ENCODE data around the gene FAM229B.

Gene FAM229B

GRCh38 chr6:112114577-112115223, 27.3 kb downstream of the FAM229B start:
- Histone ChIP-seq H3K36me3 (ENCODE audit: control insufficient read depth, insufficient read depth, low read length) (no peaks in the 10 kb centered on the region), H3K27me3 (replicated peaks; ENCODE audit: control insufficient read depth, insufficient read depth, low read length) (no peaks in the 10 kb centered on the region; the same call in none of the 2 replicates), H3K4me3 (replicated peaks; ENCODE audit: low read depth, low read length) (no peak overlapping the region)
- DNase-seq (ENCODE audit: extremely low read depth, insufficient read length): no peak
- no peak for TF ChIP-seq CTCF (IDR thresholded peaks at IDR 0.05; ENCODE audit: insufficient read depth, low read length, poor library complexity, severe bottlenecking)

GRCh38 chr6:112116221-112116620, 28.8 kb downstream of the FAM229B start:
- DNase-seq (ENCODE audit: extremely low read depth, insufficient read length): no peak
- H3K27me3 ChIP-seq (replicated peaks; ENCODE audit: control insufficient read depth, insufficient read depth, low read length): no peaks in the 10 kb centered on the region; the same call in none of the 2 replicates
- H3K4me3 ChIP-seq (replicated peaks; ENCODE audit: low read depth, low read length): no peak overlapping the region
- no peak for TF ChIP-seq CTCF (IDR thresholded peaks at IDR 0.05; ENCODE audit: insufficient read depth, low read length, poor library complexity, severe bottlenecking)
- H3K36me3 ChIP-seq (ENCODE audit: control insufficient read depth, insufficient read depth, low read length): no peaks in the 10 kb centered on the region

- Histone ChIP-seq H3K27me3 (replicated peaks; ENCODE audit: control insufficient read depth, insufficient read depth, low read length) (no peaks in the 10 kb centered on the region; the same call in none of the 2 replicates), H3K4me3 (replicated peaks; ENCODE audit: low read depth, low read length) (no peak overlapping the region), H3K36me3 (ENCODE audit: control insufficient read depth, insufficient read depth, low read length) (no peaks in the 10 kb centered on the region)
- no peak for DNase-seq (ENCODE audit: extremely low read depth, insufficient read length)
- no peak for TF ChIP-seq CTCF (IDR thresholded peaks at IDR 0.05; ENCODE audit: insufficient read depth, low read length, poor library complexity, severe bottlenecking)
Observed at GRCh38 chr6:112117554-112117953, 30.2 kb downstream of the FAM229B start.

- no peaks in the 10 kb centered on the region for H3K36me3 ChIP-seq (ENCODE audit: control insufficient read depth, insufficient read depth, low read length)
- H3K4me3 ChIP-seq (replicated peaks; ENCODE audit: low read depth, low read length): no peak overlapping the region
- H3K27me3 ChIP-seq (replicated peaks; ENCODE audit: control insufficient read depth, insufficient read depth, low read length): no peaks in the 10 kb centered on the region; the same call in none of the 2 replicates
- DNase-seq (ENCODE audit: extremely low read depth, insufficient read length): no peak
- no peak for TF ChIP-seq CTCF (IDR thresholded peaks at IDR 0.05; ENCODE audit: insufficient read depth, low read length, poor library complexity, severe bottlenecking)
Observed at GRCh38 chr6:112118034-112118433, 30.6 kb downstream of the FAM229B start.

- Histone ChIP-seq H3K36me3 (ENCODE audit: control insufficient read depth, insufficient read depth, low read length) (no peaks in the 10 kb centered on the region), H3K27me3 (replicated peaks; ENCODE audit: control insufficient read depth, insufficient read depth, low read length) (no peaks in the 10 kb centered on the region; the same call in 1 of the 2 replicates), H3K4me3 (replicated peaks; ENCODE audit: low read depth, low read length) (no peak overlapping the region)
- DNase-seq (ENCODE audit: extremely low read depth, insufficient read length): no peak
- no peak for TF ChIP-seq CTCF (IDR thresholded peaks at IDR 0.05; ENCODE audit: insufficient read depth, low read length, poor library complexity, severe bottlenecking)
Observed at GRCh38 chr6:112122756-112123155, 35.4 kb downstream of the FAM229B start.

Data from GM06990 (cell line).